ENCODE measurements around the gene PDLIM7. TPM values are rescaled to one million over a fixed set of nuclear protein-coding genes. Genes with fewer than 3 reads are reported as not detected.

PDLIM7 gene
- polyA plus RNA-seq, 5 donors, result 55.0 to 128 (median 85.9) TPM

DNA sequence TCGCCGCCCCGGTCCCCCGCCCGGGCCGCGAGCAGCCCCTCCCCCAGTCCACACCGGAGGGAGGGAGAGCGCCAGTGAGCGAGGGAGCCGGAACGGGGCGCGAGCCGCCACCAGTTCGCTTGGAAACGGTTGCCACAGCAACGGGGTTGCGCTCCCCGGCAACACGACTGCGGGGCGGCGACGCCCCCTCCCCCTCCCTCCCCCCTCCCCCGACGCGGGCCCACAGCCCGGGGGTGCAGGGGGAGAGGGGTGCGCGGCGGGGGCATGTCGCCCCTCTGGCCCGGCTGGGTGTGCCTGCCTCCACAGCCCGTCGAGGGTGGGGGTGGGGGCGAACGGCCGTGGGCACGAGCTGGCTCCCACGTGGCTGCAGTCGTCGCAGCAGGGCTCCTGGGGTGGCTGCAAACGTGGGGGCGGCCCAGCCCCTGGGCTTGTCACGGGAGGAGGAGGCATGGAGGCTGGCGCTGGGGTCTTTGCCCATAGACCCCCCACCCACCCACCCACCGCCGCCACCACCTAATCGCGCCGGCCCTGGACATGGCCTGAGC is 50.3 kb downstream of the PDLIM7 start:
- peak; percentile 53 to 55 for DNase-seq

DNA sequence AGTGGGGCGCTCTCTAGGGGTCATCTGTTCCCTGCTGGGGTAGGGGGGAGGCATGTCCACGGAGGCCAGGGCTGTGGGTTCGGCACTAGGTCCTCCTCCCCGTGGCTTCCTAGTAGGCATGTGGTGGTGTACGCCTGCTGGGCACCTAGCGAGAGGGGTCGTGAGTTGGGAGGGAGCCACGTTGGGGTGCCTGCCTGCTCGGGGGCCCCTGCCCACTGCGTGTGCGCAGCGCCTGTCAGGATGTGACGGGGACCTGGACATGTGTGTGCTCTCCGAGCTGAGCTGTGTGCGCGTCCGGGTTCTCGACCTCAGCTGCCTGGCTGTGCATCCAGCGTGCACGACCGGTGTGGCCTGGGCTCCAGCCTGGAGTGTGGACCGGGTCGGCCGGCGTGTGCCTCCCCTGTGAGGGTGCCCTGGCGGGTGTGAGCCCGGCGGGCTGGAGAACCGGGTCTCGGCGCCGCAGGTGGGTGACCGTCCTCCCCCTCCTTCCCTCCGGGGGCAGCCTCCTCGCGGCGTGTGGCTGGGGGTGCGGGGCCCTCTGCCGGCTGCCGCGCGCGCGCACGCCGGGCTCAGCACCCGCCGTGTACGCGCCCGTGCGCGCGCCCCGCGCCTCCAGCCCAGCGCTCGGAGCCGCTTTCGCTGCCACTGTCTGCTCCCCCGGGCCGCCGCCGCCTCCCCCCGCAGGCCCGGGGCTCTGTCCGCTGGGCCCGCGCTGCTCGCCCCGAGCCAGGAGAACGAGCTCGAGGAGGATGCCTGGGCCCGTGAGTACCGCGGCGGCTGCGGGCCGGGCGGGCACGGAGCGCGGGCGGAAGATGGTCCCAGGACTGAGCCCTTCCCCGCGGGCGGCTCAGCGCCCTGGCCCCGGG is 51.0 kb downstream of the PDLIM7 start, which contains the start of gene PRR7:
PRR7 (plus strand) TSS at position 615 of the 866 bp plus-strand sequence. CDS start 8,254 bp downstream, outside the sequence.
- peak; percentile 46 to 65 for DNase-seq

DNA sequence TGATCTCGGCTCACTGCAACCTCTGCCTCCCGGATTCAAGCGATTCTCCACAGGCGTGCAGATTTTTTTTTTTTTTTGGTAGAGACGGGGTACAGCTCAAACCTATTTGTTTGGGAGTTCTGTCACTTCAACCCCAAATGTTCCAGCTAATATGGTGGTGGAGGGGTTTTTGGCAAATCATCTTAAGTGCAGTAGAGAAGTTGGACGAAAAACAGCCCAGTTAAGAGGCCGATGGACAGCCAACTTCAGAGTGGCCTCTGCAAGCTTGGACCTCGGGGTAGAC is 51.5 kb downstream of the PDLIM7 start:
- no peak for DNase-seq

DNA sequence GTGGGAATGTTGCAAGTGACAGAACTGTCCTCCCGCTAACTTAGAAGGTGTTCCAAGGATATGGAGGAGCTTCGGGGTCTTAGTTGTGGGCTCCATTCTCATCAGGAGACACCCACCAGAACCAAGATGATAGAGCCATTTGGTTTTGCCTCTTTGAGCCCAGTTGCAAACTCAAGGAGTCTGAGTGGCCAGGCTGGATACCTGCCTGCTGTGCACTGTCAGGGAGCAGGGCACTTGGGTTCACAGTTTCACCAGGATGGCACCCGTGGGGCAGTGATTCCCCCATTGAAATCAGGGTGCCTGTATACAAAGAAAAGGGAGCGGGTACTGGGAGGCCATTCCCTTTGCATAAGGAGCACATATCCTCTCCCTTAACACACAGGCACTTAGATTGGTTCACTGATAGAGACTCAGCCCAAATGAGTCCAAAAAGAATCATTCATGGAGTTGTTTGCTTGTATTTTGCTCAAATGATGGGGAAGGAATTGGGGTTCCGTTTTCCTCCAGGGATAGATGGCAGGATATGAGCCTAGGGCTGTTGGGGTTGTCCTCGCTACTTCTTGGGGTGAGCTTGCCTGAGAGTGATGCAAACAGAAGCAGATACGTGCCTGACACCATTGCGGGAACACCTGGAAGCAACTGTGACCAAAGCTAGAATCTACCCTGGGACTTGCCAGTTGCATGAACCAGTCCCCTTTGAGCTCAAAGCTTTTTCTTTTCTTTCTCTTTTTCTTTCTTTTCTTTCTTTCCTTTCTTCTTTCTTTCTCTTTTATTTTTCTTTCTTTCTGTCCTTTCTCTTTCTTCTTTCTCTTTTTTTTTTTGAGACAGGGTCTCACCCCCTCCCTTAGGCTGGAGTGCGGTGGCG is 52.1 kb downstream of the PDLIM7 start:
- DNase-seq, result no peak

DNA sequence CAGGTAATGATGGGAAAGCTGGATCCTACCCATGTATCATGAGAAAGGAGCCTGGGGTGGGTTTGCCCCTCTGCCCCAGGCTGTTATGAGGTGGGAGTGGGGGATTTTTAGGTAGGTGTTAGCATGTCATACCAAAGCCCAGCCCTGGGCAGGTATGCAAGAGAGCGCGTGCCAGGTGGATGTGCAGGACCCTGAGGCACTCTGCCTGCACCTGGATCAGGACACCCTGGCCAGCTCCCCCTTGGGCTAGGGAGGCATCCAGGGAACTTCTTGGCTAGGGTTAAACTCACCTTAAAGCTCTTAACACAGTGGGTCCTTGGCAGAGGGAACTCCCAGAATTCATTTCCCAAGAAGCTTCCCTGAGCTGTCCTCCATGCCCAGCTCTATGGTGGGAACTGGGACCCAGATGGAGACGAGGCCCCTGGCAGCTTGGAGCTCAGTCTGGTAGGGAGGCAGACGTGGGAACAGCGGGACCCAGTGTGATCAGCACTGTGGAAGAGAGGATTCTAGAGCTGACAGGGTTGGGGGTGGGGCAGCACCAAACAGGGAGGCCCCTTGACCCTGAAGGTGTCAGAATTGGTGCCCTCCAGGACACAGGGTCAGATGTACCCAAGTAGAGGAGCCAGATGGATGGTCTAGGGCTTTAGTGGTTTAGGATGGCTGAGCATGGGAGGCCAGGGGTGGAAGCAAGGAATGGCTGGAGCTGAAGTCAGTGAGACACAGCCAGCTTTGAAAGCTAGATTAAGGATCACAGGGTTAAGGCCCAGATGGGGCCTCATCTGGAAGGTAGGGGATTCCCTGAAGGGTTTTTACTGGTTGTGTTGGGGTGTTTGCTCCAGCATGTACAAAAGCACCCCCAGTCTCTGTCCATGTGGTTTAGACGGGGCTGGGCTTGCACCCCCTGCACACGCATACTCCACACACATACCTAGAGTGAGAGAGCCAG is 53.0 kb downstream of the PDLIM7 start:
- no peak for DNase-seq

DNA sequence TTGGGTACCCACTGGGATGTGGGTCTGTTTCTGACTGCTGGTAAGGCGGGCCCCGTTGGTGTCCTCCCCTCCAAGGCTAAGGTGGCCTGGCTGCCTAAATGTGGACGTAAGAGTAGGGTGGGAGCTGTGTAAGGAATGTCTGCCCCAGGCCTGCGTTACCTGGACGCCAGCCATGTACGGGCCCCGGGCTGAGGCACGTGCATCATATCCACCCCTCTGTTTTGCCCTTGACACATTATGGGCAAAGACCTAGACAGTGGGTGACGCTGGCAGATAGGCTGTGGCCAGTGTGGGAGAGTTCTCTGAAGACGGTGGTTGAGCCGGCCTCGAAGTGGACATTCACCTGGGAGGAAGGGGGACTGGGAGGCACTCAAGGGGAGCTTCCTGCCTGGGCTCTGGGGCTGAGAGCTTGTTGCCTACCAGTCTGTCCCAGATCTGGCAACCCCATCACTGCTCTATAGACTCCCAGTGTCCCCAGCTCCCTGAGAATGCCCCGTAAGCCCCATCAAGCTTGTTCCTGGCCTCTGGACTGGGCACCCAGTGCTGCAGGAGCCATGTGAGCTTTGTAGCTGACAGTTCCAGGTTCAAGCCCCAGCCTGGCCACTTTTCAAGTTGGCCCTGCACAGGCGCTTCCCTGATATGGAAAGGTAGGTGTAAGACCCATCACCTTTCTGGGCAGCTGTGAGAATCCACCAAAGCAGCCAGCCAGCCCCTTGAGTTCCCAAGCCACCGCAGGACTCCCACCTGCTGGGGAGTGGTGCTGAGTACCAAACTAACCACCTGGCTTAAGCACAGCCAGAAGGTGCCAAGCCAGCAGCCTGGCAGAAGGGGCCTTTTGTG is 54.0 kb downstream of the PDLIM7 start:
- no peak for DNase-seq

DNA sequence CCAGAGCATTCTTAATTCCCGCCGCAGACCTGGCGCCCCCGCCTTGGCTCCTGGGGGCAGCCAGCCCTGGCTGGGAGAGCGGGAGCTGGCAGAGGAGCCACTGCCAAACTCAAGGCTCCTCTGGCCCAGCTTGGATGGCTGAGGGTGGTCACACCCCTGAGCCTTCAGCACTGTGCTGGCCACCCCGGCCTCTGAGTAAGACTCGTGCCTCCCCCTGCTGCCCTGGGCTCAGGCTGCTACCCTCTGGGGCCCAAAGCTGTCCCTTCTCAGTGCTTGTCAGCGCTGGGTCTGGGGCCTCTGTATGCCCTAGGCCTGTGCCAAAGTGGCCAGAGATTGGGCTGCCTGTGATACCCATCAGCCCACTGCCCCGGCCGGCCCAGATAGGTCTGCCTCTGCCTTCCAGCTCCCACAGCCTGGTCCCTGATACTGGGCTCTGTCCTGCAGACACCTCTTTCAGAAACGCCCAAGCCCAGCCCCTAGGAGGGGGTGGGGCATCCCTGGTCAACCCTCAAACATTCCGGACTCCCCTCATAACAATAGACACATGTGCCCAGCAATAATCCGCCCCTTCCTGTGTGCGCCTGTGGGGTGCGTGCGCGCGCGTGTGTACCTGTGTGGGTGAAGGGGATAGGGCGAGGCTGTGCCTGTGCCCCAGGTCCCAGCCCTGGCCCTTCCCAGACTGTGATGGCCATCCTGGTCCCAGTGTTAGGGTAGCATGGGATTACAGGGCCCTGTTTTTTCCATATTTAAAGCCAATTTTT is 55.2 kb downstream of the PDLIM7 start:
- DNase-seq, result no peak

DNA sequence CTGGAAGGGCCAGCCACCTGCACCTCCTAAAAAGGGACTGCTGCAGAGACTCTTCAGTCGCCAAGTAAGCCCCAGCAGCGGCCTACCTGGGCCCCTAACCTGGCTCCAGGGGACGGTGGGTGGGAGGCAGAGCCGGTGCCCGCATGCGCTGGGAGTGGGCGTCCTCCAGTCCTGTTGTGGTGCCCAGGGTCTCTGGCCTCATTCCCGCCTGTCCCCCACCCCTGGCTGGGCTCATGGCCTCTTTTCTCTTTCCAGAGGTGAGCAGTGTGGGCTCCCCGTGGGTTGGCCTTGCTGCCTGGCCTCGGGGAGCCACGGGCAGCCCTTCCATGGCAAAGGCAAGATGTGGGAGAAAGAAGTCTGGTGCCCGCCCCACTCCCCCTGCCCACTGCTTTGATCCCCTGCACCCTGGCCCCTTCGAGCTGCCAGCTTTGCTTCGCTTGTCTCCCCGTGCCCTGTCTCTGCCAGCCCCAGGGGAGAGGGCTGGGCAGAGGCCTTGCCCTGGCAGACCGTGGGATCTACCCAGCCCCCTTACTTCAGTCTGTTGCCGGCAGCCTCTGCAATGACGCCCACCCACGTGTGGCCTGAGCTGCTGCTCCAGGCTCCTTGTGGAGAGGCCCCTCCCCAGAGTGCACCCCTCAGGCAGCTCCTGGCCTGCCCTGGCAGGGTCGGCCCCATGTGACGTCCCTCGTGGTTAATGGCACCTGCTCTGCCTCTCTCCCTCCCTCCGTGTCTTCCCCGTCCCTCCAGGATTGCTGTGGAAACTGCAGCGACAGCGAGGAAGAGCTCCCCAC is 56.2 kb downstream of the PDLIM7 start:
- DNase-seq, result no peak

DNA sequence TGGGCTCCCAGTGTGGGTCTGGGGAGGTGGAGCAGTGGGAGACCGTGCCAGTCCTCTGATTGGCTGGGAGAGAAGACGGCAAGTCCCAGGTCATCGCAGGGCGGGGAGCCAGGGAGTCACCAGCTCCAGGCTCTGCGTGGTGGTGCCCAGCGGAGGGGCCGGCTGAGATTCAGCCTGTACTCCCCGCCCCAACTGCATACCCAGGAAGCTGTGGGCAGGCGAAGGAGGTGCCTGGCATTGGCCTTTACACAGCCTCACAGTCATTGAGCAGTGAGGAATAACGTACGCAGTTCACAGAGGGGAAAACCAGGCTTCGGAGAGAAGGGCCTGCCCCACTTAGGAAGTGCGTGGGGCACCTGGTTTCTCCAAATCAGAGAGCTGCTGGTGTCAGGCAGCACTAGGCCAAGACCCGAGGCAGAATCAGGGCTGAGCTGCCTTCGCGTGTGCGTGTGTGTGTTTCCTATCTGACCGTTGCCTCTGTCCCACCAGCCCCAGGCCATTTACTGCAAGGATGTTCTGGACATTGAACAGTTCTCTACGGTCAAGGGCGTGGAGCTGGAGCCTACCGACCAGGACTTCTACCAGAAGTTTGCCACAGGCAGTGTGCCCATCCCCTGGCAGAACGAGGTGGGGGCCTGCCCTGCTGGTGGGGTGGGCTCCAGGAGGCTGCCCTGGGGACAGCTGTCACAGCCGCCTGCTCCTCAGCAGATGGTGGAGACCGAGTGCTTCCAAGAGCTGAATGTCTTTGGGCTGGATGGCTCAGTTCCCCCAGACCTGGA is 57.0 kb downstream of the PDLIM7 start:
- no peak for DNase-seq

DNA sequence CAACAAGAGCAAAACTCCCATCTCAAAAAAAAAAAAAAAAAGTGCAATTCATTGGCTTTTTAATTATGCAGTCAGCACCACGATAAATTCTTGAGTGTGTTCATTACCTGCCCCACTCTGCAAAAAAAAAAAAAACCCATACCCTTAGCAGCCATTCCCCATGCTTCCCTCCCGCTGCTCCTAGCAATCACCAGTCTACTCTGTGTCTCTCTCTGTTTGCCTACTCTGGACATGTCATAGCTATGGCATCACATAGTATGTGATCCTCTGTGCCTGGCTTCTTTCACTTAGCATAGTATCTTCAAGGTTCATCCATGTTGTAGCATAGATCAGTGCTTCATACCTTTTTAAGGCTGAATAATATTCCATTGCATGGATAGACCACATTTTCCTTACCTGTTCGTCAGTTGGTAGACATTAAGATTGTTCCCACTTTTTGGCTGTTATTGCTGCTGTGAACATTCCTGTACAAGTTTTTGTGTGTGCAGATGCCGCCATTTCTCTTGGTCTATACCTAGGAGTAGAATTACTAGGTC is 57.8 kb downstream of the PDLIM7 start:
- DNase-seq, result no peak

DNA sequence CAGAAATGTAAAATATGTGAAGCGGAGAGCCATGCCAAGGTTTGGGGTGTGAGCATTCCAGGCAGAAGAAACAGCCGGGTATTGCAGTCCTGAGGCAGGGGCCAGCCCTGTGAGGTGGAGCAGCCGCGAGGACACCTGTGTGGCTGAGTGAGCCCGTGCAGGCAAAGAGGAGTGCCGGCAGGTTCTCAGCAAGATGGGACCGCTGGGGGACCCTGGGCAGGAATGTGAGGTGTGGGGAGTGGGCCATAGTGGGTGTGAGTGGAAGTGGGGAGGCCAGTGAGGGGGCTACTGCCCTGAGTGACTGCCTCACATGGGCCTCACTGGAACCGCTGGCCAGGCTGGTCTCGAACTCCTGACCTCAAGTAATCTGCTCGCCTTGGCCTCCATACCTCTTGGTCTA is 58.9 kb downstream of the PDLIM7 start:
- DNase-seq, result no peak

DNA sequence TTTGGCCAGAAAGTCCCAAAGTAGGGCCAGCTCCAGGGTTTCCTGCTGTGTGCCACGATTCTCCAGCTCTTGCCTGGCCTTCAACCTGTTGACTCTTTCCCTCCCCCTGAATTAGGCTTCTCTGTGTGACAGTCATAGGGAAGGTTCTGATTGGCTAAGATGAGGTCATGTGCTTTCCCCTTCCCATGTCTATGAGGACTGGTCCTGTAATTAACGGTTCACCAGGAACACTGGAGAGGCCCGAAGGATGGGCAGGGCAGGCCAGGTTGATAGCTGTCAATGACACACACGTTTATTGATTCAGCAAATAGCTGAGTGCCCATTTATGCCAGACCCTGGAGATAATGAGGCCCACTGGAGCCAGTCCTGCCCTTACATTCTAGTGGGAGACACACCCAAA is 59.8 kb downstream of the PDLIM7 start:
- DNase-seq, result no peak

DNA sequence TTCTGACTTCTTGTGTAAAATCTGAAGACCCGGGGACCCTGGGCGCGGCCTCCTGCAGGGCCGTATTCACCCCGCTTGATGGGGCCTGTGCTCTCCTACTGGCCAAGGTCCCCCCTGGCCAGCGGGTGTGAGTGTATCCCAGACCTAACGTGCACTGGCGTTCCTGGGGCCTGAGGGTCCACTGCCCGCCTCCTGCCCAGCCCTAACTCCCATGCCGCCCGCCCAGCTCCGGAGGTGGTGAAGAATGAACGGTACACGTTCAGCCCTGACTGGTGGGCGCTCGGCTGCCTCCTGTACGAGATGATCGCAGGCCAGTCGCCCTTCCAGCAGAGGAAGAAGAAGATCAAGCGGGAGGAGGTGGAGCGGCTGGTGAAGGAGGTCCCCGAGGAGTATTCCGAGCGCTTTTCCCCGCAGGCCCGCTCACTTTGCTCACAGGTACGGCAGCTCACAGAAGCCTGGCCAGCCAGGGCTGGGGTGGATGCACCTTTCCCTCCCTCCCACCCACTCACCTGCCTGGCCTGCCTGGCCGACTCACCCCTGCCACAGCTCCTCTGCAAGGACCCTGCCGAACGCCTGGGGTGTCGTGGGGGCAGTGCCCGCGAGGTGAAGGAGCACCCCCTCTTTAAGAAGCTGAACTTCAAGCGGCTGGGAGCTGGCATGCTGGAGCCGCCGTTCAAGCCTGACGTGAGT is 61.4 kb downstream of the PDLIM7 start:
- DNase-seq, result no peak

DNA sequence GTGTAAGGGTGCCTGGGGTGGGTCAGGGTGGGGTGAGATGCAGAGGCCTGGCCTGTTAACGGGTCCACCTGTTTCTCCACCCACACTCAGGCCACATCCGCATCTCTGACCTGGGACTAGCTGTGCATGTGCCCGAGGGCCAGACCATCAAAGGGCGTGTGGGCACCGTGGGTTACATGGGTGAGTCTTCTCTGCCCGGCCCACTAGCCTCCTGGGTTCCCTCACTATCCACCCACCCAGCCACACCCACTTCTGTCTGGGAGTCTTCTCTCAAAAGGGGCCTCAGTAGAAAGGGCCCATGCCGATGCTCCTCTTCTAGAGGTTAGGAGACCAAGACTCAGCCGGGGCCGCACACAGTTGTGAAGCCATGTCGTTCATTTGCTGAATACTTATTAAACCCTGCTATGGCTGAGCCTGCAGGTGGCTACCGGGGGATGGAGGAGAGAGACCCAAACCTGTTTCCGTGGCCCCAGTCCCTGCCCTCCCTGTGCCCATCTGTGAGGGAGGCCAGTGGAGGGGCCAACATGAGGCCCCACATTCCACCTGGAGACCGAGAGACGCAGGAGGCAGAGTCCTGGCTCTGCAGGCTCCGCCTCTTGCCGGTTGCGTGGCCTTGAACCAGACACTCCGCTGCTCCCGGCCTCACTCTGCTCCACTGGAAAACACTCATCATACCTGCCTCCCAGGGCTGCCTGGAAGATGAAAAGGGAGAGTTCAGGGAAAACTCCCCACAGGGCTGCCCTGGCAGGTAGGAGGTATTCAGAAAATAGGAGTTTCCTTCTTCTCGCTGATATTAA is 62.3 kb downstream of the PDLIM7 start:
- DNase-seq, result no peak

DNA sequence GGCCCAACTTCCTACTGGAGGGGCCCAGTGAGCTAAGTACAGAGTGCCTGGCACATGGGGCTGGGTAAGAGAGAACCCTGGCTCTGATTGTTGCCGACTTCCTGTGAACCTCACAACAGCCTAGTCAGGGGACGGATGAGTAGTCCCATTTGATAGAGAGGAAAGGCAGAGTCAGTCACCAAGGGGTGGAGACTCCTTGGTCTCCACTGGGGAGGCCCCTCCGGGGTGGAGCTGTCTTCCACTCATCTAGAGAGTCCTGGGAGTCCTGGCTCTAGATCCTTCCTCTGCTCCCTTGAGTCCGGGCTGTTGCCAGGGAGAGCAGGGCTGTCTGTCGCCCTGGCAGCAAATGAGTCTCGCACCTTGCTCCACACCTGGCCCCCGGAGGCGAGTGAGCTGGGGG is 63.0 kb downstream of the PDLIM7 start:
- DNase-seq, result no peak

DNA sequence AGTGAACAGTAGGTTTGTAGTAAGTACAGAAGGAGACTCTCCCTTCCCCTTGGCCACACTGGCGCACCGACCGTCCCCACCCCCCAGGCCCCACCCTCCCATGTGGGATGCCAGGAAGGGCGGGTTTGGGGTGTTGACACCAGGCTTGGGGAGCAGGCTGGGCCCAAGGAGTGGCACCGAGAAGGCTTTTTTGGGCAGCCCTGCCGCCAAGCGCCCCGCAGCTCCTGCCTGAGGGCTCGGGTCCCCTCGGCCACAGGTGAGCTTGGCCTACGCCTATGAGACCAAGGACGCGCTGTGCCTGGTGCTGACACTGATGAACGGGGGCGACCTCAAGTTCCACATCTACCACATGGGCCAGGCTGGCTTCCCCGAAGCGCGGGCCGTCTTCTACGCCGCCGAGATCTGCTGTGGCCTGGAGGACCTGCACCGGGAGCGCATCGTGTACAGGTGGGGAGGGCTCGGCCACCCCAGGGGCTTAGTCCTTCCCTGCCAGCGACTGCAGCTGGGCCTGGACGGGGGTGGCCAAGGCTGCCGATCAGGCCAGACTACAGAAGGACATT is 63.7 kb downstream of the PDLIM7 start:
- no peak for DNase-seq

Data from right lung (tissue), 5 donors.